GM06990 (cell line): ENCODE data around the gene RFX8.

ENCODE experiments used
- DNase-seq: peaks from one replicate; pipeline ENCODE4 v3.0.0-alpha.2; 2011; ENCODE audit not compliant: insufficient read length; ENCODE audit errors: extremely low read depth
- H3K27me3 ChIP-seq: replicated peaks from 2 replicates; pipeline ENCODE4 v1.6.0; 2011; ENCODE audit warnings: low read length; ENCODE audit not compliant: control insufficient read depth, insufficient read depth
- H3K36me3 ChIP-seq: 2 replicates; pipeline ENCODE4 v1.5.1; 2011; ENCODE audit warnings: low read length; ENCODE audit not compliant: control insufficient read depth, insufficient read depth
- H3K4me3 ChIP-seq: replicated peaks from 2 replicates; pipeline ENCODE4 v1.5.1; 2011; ENCODE audit warnings: low read depth, mild to moderate bottlenecking, control low read depth, low read length
- TF ChIP-seq, protein P1 (sequence below): IDR thresholded peaks from 2 replicates; pipeline ENCODE4 v1.5.1; 2011; ENCODE audit warnings: low read length, control low read depth, mild to moderate bottlenecking, inconsistent platforms; ENCODE audit not compliant: insufficient read depth, poor library complexity, severe bottlenecking

The RFX8 gene

GRCh38 chr2:101382442-101382841, 92.5 kb downstream of the RFX8 start:
- no peak for DNase-seq
- H3K4me3 ChIP-seq = no peak overlapping the region
- no peaks in the 10 kb centered on the region for H3K36me3 ChIP-seq
- H3K27me3 ChIP-seq = peaks cover 2% of the 10 kb centered on the region; the same call in 1 of the 2 replicates
- TF ChIP-seq, protein P1, sequence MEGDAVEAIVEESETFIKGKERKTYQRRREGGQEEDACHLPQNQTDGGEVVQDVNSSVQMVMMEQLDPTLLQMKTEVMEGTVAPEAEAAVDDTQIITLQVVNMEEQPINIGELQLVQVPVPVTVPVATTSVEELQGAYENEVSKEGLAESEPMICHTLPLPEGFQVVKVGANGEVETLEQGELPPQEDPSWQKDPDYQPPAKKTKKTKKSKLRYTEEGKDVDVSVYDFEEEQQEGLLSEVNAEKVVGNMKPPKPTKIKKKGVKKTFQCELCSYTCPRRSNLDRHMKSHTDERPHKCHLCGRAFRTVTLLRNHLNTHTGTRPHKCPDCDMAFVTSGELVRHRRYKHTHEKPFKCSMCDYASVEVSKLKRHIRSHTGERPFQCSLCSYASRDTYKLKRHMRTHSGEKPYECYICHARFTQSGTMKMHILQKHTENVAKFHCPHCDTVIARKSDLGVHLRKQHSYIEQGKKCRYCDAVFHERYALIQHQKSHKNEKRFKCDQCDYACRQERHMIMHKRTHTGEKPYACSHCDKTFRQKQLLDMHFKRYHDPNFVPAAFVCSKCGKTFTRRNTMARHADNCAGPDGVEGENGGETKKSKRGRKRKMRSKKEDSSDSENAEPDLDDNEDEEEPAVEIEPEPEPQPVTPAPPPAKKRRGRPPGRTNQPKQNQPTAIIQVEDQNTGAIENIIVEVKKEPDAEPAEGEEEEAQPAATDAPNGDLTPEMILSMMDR = no peak

DNA sequence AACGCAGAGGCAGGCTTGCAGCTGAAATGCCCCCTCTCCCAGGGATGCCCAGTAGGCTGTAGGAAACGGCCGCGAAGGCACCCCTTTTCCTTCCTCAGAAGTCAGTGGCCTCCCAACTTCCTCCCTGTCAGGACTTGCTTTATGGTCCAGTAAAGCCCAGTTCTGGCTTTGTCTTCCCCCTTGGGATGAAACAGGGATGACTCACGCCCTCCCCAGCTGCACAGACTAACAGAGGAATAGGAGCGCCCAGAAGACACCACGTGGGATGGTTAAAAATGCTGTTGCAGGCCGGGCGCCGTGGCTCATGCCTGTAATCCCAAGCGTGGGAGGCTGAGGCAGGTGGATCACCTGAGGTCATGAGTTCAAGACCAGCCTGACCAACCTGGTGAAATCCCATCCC, 94.5 kb downstream of the RFX8 start:
- no peak for DNase-seq
- Histone ChIP-seq H3K27me3 (peaks cover 2% of the 10 kb centered on the region; the same call in 1 of the 2 replicates), H3K36me3 (no peaks in the 10 kb centered on the region), H3K4me3 (no peak overlapping the region)
- TF ChIP-seq, protein P1 = no peak

- no peak overlapping the region for H3K4me3 ChIP-seq
- DNase-seq = no peak
- no peaks in the 10 kb centered on the region for H3K36me3 ChIP-seq
- TF ChIP-seq, protein P1 = no peak
- peaks cover 2% of the 10 kb centered on the region; the same call in 1 of the 2 replicates for H3K27me3 ChIP-seq
Measured at GRCh38 chr2:101379091-101379490, 95.8 kb downstream of the RFX8 start.

DNA sequence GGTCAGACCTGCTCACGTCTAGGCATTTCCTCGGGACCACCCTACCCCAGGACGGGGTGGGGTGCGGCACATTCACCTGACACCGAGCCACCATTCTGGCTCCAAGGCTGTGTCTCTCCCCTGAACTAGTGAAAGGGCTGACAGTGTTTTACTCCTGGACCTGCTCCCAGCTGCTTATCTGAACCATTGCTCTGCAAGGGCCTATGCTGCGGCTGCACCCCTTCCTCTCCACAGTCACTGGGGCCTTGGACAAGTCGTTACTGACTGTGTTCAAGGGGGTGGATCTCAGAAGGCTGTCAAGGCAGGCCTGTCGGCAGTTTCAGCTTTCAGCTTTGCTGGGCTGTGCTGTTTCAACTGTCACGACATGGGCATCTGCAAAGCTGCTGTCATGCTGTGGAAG, 99.3 kb downstream of the RFX8 start:
- H3K27me3 ChIP-seq = no peaks in the 10 kb centered on the region; the same call in 1 of the 2 replicates
- H3K4me3 ChIP-seq = no peak overlapping the region
- TF ChIP-seq, protein P1 = no peak
- DNase-seq = no peak
- no peaks in the 10 kb centered on the region for H3K36me3 ChIP-seq

DNA sequence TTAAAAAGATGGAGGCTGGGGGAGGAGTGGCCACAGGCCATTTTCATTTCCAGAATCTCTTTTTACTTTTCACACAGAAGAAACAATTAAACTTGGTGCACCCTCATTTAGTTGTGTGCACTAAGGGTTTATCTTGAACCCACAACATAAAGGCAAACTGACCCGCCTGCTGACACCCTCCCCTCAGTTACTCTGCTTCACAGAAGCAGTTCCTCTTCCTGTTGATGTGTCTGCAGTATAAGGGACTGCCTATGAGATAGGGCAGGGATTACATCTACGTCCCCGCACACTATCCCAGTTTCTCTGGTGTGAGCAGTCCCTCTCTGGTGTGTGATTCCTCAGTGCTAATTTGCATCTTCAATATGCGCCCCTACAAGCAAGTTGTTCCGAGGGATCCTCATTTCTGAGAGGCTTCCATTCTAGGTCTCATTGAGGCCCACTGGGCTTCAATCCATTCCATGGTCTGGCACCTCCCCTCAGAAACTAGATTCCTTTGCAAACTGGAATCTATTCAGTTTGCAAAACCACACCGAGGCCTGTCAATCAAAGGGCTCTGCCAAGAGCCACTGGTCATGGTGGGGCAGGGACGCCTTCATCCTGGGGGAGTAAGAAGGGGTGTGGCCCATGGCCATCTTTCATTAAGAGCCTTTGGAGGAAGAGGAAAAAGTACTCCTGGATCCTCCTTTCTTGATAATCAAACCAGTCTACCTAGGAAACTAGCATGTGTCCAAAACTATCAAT, 99.9 kb downstream of the RFX8 start:
- Histone ChIP-seq H3K36me3 (no peaks in the 10 kb centered on the region), H3K27me3 (no peaks in the 10 kb centered on the region; the same call in 1 of the 2 replicates), H3K4me3 (no peak overlapping the region)
- TF ChIP-seq, protein P1 = no peak
- no peak for DNase-seq
